Measurements from ENCODE around the gene KCNQ5.
"Not testable (repeated sequence)": the region's sequence is repeated elsewhere in the genome, so short reads cannot be mapped to it uniquely, and the experiment has no call there.

The KCNQ5 gene

GRCh38 chr6:72966628-72967280 lies 344.9 kb downstream of the KCNQ5 start:
- no peak for DNase-seq

DNA sequence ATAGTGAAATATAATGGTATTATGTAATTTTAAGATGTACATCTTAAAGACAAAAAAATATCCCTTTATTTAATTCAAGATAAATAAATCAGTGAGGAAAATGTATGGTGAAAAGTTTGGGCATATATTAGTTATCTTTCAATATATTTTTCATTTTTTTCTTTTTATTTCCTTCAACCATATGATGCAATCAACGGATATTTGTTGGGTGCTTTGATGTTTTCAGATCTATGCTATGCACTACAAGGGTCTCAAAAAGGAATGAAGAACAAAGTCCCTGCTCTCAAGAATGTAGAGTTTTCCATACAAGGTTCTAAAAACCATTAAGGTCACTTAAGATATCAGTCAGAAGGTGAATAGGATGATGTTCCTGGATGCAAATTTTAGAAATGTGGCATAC lies 345.5 kb downstream of the KCNQ5 start:
- DNase-seq: no peak

- no peak for DNase-seq
These were observed 346.8 kb downstream of the KCNQ5 start for GRCh38 chr6:72968704-72969103.

- no peak for DNase-seq
These were observed 347.8 kb downstream of the KCNQ5 start for GRCh38 chr6:72969666-72970065.

DNA sequence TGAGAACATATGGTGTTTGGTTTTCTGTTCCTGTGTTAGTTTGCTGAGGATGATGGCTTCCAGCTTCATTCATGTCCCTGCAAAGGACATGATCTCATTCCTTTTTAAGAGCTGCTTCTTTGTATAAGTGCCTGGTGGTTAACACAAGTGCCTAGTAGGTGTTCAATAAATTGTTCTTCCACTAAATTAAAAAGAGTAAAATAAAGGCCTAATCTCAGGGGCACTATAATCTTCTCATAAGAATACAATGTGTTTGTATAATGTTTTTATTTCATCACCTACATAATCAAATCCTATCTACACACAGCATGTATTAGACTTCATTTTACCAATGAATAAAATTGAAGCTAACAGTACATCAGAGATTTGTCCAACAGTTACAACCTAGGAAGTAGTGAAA lies 350.7 kb downstream of the KCNQ5 start:
- no peak for DNase-seq

GRCh38 chr6:72974276-72974675 lies 352.4 kb downstream of the KCNQ5 start:
- DNase-seq: no peak

DNA sequence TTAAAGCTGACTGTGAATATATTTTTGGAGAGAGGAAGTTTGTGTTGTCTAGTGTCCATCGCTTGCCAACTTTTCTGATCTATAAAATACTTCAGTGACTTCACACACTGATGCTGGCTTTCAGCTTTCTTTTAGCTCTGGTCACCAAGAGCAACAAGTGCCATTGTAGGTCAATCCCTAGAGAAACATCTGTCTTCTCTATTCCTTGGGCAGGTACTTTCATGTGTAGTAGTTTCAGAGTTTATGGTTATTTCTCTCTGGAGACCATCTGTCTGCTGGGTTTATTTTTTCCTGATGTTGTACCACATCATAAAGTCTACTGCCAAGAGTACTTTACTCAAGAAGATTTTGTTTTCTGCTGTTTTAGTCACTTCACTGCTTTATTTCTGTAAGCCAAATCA lies 353.5 kb downstream of the KCNQ5 start:
- no peak for DNase-seq

DNA sequence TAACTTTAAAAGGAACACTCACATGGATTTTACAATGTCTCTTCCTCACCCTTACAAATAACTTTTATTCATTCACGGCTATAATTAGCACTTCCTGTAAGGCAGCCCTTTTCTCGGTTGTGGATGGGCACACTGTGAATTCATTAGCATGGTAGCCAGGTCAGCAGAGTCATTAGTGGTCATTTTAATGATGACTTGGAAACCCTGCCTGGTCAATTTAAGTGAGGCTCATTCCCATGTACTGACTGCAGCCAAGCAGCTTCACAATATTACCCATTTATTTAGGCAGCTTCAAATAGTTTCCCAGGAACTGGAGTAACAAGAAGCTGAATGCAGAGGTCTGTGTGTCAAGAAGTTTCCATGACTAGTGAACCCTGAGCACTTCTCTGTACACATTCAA lies 354.6 kb downstream of the KCNQ5 start:
- DNase-seq: no peak

DNA sequence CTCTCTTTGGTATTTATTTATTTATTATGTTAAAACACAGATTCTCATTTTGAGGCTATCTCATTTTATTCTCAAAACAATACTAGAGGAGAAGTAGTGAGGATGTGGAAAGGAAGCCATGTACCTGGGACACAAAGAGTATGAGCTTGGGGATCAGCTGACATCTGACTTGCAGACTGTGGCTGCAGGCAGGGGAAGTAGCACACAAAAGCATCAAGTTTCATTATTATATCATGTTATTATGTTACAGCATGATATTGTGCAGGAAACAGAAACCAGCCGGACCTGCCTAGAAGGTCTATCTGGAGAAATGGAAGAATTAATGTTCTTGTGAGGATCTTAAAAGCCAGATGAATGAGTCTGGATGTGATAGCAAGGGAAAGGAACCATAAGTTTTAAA lies 355.2 kb downstream of the KCNQ5 start:
- no peak for DNase-seq

DNA sequence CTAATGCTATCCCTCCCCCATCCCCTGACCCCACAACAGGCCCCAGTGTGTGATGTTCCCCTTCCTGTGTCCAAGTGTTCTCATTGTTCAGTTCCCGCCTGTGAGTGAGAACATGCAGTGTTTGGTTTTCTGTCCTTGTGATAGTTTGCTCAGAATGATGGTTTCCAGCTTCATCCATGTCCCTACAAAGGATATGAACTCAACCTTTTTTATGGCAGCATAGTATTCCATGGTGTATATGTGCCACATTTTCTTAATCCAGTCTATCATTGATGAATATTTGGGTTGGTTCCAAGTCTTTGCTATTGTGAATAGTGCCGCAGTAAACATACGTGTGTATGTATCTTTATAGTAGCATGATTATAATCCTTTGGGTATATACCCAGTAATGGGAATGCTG lies 356.9 kb downstream of the KCNQ5 start:
- DNase-seq: not testable (repeated sequence)

GRCh38 chr6:72984189-72984831 lies 362.4 kb downstream of the KCNQ5 start:
- DNase-seq: not testable (repeated sequence)

- no peak for DNase-seq
These were observed 363.3 kb downstream of the KCNQ5 start for GRCh38 chr6:72984981-72985665.

DNA sequence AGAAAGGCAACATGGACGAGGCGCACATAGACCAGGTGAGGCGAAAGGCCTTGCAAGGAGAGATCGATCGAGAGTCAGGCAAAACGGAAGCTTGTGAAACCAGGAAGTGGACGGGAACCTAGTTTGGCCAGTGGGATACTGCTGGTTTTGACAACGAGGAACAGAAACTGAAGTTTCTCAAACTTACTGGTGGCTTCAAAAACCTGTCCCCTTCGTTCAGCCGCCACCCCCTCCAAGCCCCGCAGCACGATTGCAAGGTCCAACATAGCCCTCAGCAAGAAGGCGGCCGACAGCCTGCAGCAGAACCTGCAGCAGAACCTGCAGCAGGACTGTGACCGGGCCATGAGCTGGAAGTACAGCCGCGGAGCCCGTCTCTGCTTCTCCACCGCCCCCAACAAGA lies 365.4 kb downstream of the KCNQ5 start:
- DNase-seq: no peak

DNA sequence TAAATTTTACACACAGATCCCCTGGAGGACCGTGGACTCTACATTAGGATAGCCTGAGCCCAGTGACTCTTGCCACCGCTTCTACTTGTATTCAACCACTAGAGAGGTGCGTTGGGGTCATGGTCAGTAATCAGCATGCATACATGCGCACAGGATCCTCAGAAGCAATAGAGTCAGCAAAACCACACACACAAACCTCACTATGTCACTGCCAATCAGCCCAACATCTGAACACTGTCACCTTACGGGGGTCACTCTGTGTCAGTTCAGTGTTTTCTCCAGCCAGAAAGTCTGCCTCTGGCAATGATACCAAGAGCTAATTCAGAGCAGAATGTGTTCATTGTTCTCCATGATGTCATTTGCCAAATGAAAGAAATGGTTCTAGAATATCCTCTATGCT lies 378.1 kb downstream of the KCNQ5 start:
- DNase-seq: peak; percentile 42

- no peak for DNase-seq
These were observed 378.6 kb downstream of the KCNQ5 start for GRCh38 chr6:73000460-73000859.

DNA sequence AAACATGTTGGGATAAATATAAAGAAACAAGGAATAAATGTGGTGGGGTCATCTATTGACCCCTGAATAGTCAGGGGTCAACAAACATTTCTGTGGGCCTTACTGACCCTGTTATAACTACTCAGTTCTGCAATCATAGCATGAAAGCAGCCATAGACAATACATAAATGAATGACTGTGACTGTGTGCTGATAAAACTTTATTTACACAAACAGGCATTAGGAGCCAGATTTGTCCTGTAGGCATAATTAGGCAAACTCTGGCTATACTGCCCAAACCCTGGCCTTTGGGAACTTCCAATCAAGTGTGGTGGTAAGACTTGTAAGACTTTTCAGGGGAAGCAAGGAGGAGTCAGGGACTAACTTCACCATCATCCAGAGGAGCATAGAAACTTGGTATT lies 380.7 kb downstream of the KCNQ5 start:
- DNase-seq: no peak

GRCh38 chr6:73003302-73003701 lies 381.4 kb downstream of the KCNQ5 start:
- DNase-seq: no peak

- no peak for DNase-seq
These were observed 382.4 kb downstream of the KCNQ5 start for GRCh38 chr6:73004231-73004630.

- no peak for DNase-seq
These were observed 383.0 kb downstream of the KCNQ5 start for GRCh38 chr6:73004861-73005260.

DNA sequence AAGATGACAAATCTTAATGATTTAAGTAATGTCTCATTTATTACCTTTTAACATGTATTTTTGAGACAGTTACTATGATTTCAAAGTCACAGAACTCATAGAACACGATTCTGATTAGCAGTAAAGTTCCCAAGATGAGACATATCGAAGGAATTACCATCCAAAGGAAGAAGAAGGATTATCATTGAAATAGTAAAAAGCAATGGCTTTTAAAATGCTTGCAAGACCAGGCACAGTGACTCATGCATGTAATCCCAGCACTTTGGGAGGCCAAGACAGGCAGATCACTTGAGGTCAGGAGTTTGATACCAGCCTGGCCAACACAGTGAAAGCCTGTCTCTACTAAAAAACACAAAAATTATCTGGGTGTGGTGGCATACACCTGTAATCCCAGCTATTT lies 384.3 kb downstream of the KCNQ5 start:
- DNase-seq: no peak

DNA sequence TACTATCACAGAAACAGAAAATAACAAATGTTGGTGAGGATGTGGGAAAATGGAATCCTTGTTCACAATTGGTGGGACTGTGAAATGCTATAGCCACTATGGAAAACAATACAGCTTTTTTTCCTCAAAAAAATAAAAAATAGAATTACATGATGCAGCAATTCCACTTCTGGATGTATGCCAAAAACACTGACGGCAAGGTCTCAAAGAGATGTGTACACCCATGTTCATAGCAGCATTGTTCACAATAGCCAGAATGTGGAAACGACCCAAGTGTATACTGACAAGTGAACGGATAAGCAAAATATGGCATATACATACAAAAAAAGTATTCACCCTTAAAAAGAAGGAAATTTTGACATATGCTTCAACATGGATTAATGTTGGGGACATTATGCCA lies 390.1 kb downstream of the KCNQ5 start:
- DNase-seq: no peak

DNA sequence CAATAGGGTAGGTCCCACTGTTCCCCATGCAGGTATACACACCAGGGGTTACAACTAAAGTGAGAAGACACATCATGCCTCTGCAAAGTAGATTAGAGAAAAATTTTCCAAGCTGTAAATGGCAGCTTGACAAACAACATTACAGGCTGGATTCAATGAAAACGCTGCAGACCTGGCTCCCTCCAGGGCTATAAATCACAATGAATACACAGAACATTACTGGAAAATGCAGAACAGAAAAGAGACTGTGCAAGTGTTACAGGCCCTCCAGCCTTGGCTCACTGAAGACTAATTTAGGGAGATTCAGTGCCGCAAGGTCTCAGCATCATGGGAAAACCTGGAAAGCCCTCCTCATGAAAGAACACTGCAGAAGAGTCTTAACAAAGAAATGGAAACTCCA lies 395.6 kb downstream of the KCNQ5 start:
- DNase-seq: no peak

- DNase-seq: no peak
These were observed 402.7 kb downstream of the KCNQ5 start for GRCh38 chr6:73024598-73024997.

GRCh38 chr6:73027691-73028090 lies 405.8 kb downstream of the KCNQ5 start:
- no peak for DNase-seq
